ENCODE results near the gene RASGRF1.

- TF ChIP-seq CTCF (IDR thresholded peaks at IDR 0.05 in 4 of 5, conservative IDR thresholded peaks at IDR 0.05 in 1 of 5) (peak in 4 of 5 experiments; percentile 33 to 45 (median 44)), POLR2A (IDR thresholded peaks at IDR 0.05) (no peak)
Measured at GRCh38 chr15:78914027-78914764, 176.4 kb downstream of the RASGRF1 start.
